Kidney tubule cell (primary cell): Measurements from ENCODE around the gene DKK3.

Source experiments
- DNase-seq: peaks from one replicate; pipeline ENCODE4 v3.0.0-alpha.2; 2018; ENCODE audit warnings: low spot score

DKK3 gene

GRCh38 chr11:11981840-11982239 lies 26.6 kb downstream of the DKK3 start:
- DNase-seq: no peak

GRCh38 chr11:11981364-11981763 lies 27.1 kb downstream of the DKK3 start:
- DNase-seq: no peak

DNA sequence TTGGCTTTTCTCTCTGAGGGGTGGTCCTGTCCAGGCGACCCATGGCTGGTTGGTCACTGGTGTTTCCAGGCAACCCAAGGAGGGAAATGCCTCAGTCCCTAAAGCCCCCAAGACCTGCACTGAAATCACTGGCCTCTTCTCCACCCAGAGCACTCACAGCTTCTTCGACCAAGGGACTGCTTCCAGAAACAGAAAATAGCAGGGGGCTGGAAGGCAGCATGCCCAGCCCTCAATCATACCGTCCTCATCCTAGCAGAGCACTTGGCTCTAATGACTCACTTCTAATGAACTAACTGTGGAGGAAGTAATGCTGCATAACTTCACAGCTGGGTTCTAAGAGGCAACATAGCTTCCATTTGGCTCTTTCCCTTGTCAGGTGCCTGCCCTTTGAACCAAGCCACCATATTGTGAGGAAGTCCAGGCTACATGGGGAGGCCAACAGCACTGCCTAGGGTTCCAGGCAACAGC lies 27.6 kb downstream of the DKK3 start:
- DNase-seq: peak; percentile 69

- peak; percentile 27 for DNase-seq
These were observed 28.2 kb downstream of the DKK3 start for GRCh38 chr11:11980200-11980599.

DNA sequence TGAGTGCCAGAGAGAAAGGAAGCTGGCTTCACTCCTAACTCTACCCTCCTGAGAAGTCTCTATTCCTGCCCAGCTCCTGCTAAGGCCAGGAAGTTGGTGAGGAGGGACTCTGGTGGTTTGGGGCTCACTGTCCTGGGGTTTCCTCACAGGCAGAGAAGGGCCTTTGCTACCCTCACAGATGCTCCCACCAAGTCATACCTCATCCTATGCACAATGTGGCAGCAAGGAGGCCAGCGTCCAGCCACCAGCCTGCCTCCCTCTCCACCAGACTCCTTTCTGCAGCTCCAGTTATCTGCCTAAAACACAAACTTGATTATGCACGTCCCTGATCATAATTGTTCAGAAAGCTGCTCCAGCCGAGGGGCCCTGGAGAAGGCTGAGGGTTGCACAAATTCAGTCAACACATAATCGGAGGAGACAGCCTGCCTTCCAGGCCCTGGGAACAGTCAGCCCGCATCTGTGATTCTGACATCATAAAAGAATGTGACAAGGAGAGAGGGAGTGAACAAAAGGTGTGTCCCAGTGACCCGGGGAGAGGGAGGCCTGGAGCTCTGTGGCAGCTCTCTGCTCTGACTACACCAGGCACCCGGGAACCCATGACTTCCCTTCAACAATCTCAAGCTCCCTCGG lies 28.8 kb downstream of the DKK3 start:
- peak; percentile 78 for DNase-seq

- DNase-seq: peak; percentile 63
These were observed 29.5 kb downstream of the DKK3 start for GRCh38 chr11:11978792-11979487.

- no peak for DNase-seq
These were observed 30.3 kb downstream of the DKK3 start for GRCh38 chr11:11978098-11978637.

- peak; percentile 95 for DNase-seq
These were observed 31.1 kb downstream of the DKK3 start for GRCh38 chr11:11977206-11977938.

- DNase-seq: peak; percentile 25
These were observed 31.8 kb downstream of the DKK3 start for GRCh38 chr11:11976481-11977127.

DNA sequence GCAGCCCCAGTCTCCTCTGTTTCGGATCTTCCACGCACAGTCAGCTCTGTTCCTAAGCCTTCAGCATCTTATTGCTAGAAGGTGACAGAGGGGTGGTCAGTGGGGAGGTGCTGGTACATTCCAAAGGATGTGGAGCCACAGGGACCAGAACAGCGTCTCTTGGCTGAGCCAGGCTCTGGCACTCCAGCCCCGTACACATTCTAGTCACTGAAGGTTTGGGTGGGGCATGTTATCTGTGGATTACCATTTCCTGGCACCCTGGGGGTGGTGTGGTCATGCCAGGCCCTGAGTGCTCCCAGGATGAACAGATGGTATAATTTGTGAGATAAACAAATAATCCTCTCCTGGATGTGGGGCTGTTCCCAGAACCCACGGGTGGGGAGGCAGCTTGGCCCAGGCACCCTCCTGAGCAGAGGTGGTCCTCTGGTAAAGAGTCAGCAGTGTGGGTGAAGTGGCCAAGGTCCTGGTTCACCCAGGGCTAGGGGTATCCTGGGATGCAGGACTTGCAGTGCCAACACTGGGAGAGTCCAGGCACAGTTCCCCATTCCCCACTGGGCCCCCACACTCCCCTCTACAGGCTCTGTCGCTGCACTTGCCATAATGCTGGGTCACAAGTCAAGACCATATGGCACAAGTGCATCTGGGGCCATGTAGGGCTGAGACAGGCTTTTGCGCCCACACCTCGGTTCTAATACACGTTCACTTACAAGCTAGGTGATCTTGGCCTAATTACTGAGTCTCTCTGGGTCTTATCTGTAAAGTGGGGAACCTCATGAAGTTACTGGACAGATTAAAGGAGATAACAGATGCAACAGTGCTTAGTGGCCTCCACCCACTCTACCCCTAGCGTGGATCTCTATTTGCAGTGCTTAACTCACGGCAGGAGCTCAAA lies 33.0 kb downstream of the DKK3 start:
- DNase-seq: no peak

- DNase-seq: no peak
These were observed 34.6 kb downstream of the DKK3 start for GRCh38 chr11:11973866-11974265.

- DNase-seq: no peak
These were observed 35.0 kb downstream of the DKK3 start for GRCh38 chr11:11973361-11973800.

DNA sequence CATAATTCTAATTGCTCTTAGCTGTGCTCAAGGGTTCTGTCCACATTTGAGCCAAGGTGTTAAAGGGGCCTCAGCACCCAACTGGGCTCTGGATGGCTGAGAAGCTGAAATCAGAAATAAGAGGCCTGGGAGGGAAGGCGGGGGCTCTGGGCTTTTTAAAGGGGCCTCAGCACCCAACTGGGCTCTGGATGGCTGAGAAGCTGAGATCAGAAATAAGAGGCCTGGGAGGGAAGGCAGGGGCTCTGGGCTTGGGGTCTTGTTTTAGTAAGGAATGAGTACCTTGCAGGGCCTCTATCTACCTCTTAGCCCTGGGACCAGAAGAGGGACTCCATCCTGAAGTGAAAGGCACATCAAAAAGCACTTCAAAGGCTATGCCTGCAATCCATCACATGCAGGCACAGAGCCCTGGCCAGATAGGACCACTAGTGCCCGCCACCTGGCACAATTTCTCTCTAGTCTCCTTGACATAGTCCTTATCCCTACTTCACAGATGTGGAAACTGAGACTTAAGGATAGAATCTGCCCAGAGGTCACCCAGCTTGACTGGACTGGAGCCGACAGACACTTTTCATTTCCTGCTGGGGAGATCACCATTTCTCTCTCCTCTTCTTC lies 35.6 kb downstream of the DKK3 start:
- DNase-seq: no peak

GRCh38 chr11:11971906-11972547 lies 36.4 kb downstream of the DKK3 start:
- no peak for DNase-seq

DNA sequence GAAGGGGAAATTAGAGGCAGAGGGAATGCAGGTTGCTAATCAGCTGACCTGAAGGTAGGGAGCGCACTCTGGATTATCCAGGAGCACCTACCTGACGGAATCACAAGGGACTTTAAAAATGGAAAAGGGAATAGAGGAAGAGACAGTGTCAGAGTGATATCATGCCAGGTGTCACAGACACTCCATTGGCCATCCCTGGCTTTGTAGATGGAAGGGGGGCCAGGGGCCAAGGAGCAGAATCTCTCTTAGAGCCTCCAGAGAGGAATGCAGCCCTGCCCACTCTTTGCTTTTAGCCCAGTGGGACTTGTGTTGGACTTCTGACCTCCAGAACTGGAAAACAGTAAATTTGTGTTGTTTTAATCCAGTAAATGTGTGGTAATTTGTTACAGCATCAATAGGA lies 37.9 kb downstream of the DKK3 start:
- no peak for DNase-seq

DNA sequence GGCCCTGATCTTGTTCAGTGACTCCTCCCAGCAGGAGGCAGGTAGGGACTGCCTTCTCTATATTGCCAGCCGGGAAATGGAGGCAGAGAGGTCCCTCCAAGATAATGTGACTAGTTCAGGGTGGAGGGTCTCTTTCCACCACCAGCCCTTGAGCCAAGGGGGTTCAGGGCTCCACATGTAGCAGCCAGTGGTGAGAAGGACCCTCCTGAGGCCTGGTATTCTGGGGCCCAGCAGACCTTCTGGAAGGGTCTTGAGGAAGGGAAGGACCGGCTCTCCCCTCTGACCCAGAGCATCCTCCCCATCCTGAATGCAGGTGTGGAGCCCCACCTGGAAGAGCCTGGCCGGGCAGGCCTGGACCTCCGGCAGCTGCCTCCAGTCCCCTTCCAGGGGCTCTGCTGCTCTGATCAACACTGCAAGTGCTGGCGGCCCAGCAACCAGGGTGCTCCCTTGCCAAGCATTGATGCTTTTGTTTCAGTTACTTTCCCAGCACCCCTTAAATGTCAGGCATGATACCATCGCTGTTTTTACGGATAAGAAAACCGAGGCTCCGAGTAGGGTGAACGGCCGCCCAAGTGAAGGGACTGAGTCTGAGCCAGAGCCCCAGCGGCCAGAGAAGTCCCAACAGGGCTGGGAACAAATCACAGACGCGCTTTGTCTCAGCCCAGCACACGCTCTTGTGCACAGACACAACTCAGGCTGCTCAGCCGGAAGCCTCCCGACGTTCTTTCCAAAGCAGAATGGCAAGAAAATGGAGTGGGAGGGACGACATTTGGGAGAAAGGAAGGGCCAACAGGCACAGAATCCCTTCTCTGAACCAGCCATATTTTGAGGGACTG lies 38.8 kb downstream of the DKK3 start:
- no peak for DNase-seq

- no peak for DNase-seq
These were observed 39.7 kb downstream of the DKK3 start for GRCh38 chr11:11968511-11969280.

- DNase-seq: no peak
These were observed 40.5 kb downstream of the DKK3 start for GRCh38 chr11:11967669-11968510.
